Heart right ventricle (tissue), 16 donors: Measurements from ENCODE around the gene LGR6. TPM values are rescaled to one million over a fixed set of nuclear protein-coding genes. Genes with fewer than 3 reads are reported as not detected.
"Not testable (repeated sequence)": the region's sequence is repeated elsewhere in the genome, so short reads cannot be mapped to it uniquely, and the experiment has no call there.

Experiments
- ATAC-seq, 8 donors: fragments of 200-7000 bp; cut with Tn5 transposase; one replicate each; pipeline ENCODE4 v1.9.1; 2020; ENCODE audit warnings: mild to moderate bottlenecking in 8 of 8, moderate library complexity in 8 of 8, moderate number of reproducible peaks in 1 of 8
- DNase-seq, 2 donors: peaks; one replicate each; pipeline ENCODE4 v3.0.0-alpha.2; 2020
- H3K27ac ChIP-seq, 10 donors: fragments of 200-600 bp; sonication (generic) in 2 of 10; one replicate each; pipeline versions ENCODE4 v1.5.0 to v1.8.0; 2020 to 2022; ENCODE audit warnings: mild to moderate bottlenecking in 3 of 10
- H3K27me3 ChIP-seq, 7 donors: fragments of 200-600 bp; one replicate each; pipeline ENCODE4 v1.8.0; 2021 to 2022; ENCODE audit warnings: mild to moderate bottlenecking in 2 of 7
- H3K36me3 ChIP-seq, 9 donors: fragments of 200-600 bp; sonication (generic) in 1 of 9; one replicate each; pipeline versions ENCODE4 v1.5.0 to v1.8.0; 2020 to 2022; ENCODE audit warnings: mild to moderate bottlenecking in 2 of 9
- H3K4me1 ChIP-seq, 9 donors: fragments of 200-600 bp; sonication (generic) in 1 of 9; one replicate each; pipeline versions ENCODE4 v1.5.0 to v1.8.0; 2020 to 2022; ENCODE audit warnings: mild to moderate bottlenecking in 4 of 9
- H3K4me3 ChIP-seq, 10 donors: fragments of 200-600 bp; sonication (generic) in 2 of 10; one replicate each; pipeline versions ENCODE4 v1.5.0 to v1.8.0; 2020 to 2022; ENCODE audit warnings: mild to moderate bottlenecking in 7 of 10, moderate library complexity in 2 of 10
- H3K9me3 ChIP-seq, 11 donors: fragments of 200-600 bp in 10 of 11; sonication (generic) in 2 of 11; one replicate each; pipeline versions ENCODE4 v1.5.0 to v1.8.0; 2013 to 2022; ENCODE audit warnings: mild to moderate bottlenecking in 2 of 11, control low read depth in 1 of 11, moderate library complexity in 1 of 11
- WGBS, 2 donors: extraction: QIAGEN DNeasy Blood & Tissue Kit; methylation state at CpG; one replicate each; pipeline ENCODE4 v1.1.7; 2013; ENCODE audit warnings: inconsistent platforms in 1 of 2; 5-methylcytosine and 5-hydroxymethylcytosine counted together
- intact Hi-C, 10 donors: fragments of 100-400 bp; cut with DNase I; formaldehyde crosslinking; loops; one replicate each; pipeline versions ENCODE4 v1.11.1 to v1.14.2; 2022
- polyA plus RNA-seq, 2 donors: library from polyadenylated mRNA; stranded (reverse); fragments of 200-250 nt; gene quantifications; one replicate each; pipeline ENCODE4 v1.2.3, GENCODE V29; 2013
- total RNA-seq, 10 donors: library from RNA; stranded (reverse); fragmentation: NEBNext Ultra II Directional in 3 of 10; extraction: Animal tissue kit (Norgen Biotek cat#: 25700) in 3 of 10; gene quantifications; one replicate each; pipeline versions ENCODE4 v1.2.1 to v1.2.4, GENCODE V29; 2021 to 2023
- TF ChIP-seq, protein P1 (sequence below), 9 donors: fragments of 200-600 bp; sonication (generic) in 2 of 9; IDR thresholded peaks; one replicate each; pipeline versions ENCODE4 v1.5.0 to v1.8.0; 2021 to 2022; ENCODE audit warnings: antibody characterized with exemption in 9 of 9, mild to moderate bottlenecking in 5 of 9, moderate library complexity in 1 of 9
- donor health status: Arrhythmogenic right ventricular cardiomyopathy.
- donor health status: ischemic (EF 13 %, LVEDD 7.1; RV severe dilation, severe dysfunction).
- donor health status: healthy with polysubstance abuse.
- donor health status: DM: no; HTN: yes; CAD: no.
- donor health status: DM: no; HTN: no; CAD: no.
- donor health status: ischemic (EF 25% LVEDD 6.9; RV normal size, moderate dysfunction).
- donor health status: ischemic (EF 25% LVEDD 5.7; RV mildly dilated, moderate dysfunction).
- donor health status: healthy.
- donor health status: DM: yes; HTN: yes; CAD: no.
- donor health status: Ischemic cardiomyopathy.
- donor health status: ischemic (EF 35%, LVEDD 5.7; RV mildly dilated, moderate dysfunction).
- donor health status: nonischemic (EF 11% LVEDD 7.7; RV severe dilation, severe dysfunction).
- donor health status: DM: yes; HTN: yes; CAD: no.
- donor health status: PGD.
- donor health status: ischemic (EF 29% LVEDD 5.4; RV normal size, mild dysfunction).
- donor health status: nonischemic (EF 23%, LVEDD 6.1; RV moderate dilation, normal function).

LGR6 gene
- total and polyA plus RNA-seq, 12 donors = 0.19 to 13.5 (median 2.2) TPM

GRCh38 chr1:202348005-202348508, 154.5 kb downstream of the LGR6 start:
- Histone ChIP-seq H3K27me3 (no peaks in the 10 kb centered on the region), H3K36me3 (no peaks in the 10 kb centered on the region), H3K4me3 (peak overlapping the region in 4 of 10 donors; percentile 89 to 97 (median 90)), H3K27ac (peak overlapping the region in 5 of 10 donors; percentile 5 to 95 (median 21)), H3K9me3 (no peaks in the 10 kb centered on the region), H3K4me1 (peaks cover 0 to 39% (median 20%) of the 10 kb centered on the region in 9 donors)
- DNase-seq (no peak), ATAC-seq (no peak)
- 49 to 50% methylated on average over 6 of the region's 6 CpGs for WGBS, 2 donors
- TF ChIP-seq, protein P1, sequence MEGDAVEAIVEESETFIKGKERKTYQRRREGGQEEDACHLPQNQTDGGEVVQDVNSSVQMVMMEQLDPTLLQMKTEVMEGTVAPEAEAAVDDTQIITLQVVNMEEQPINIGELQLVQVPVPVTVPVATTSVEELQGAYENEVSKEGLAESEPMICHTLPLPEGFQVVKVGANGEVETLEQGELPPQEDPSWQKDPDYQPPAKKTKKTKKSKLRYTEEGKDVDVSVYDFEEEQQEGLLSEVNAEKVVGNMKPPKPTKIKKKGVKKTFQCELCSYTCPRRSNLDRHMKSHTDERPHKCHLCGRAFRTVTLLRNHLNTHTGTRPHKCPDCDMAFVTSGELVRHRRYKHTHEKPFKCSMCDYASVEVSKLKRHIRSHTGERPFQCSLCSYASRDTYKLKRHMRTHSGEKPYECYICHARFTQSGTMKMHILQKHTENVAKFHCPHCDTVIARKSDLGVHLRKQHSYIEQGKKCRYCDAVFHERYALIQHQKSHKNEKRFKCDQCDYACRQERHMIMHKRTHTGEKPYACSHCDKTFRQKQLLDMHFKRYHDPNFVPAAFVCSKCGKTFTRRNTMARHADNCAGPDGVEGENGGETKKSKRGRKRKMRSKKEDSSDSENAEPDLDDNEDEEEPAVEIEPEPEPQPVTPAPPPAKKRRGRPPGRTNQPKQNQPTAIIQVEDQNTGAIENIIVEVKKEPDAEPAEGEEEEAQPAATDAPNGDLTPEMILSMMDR (IDR thresholded peaks at IDR 0.05) = no peak
- intact Hi-C loops = loop anchor here in 7 of 10 donors (2.0 to 10.0 kb wide), 8 partner anchors 64 to 459 kb away; partner anchors contain the start of genes KDM5B (in 1 of the 7) and SYT2 (in 1 of the 7)

- Histone ChIP-seq H3K27ac (peak within 1 kb of the TSS; percentile 69 to 96 (median 92)), H3K4me3 (peak within 1 kb of the TSS; percentile 71 to 97 (median 88)), H3K4me1 (peaks cover 0 to 45% (median 20%) of the 10 kb centered on the region in 9 donors), H3K36me3 (no peaks in the 10 kb centered on the region), H3K27me3 (no peaks in the 10 kb centered on the region), H3K9me3 (no peaks in the 10 kb centered on the region)
- 0% methylated on average over 59 to 60 of the region's 60 CpGs for WGBS, 2 donors
- DNase-seq (peak; percentile 96 to 98), ATAC-seq (peak; percentile 98 to 100 (median 99))
- intact Hi-C loops = loop anchor here in 7 of 10 donors (2.0 to 10.0 kb wide), 8 partner anchors 64 to 459 kb away; partner anchors contain the start of genes KDM5B (in 1 of the 7) and SYT2 (in 1 of the 7)
- TF ChIP-seq, protein P1 (IDR thresholded peaks at IDR 0.05) = no peak
Observed at GRCh38 chr1:202348509-202349205, 155.1 kb downstream of the LGR6 start, which contains the start of gene PPP1R12B. Gene PPP1R12B (plus strand): TSS chr1:202348699. CDS start chr1:202348852, 153 bp downstream.

- Histone ChIP-seq H3K36me3 (no peaks in the 10 kb centered on the region), H3K4me1 (peaks cover 0 to 46% (median 20%) of the 10 kb centered on the region in 9 donors), H3K27ac (peak overlapping the region; percentile 69 to 96 (median 92)), H3K27me3 (no peaks in the 10 kb centered on the region), H3K9me3 (no peaks in the 10 kb centered on the region), H3K4me3 (peak overlapping the region; percentile 71 to 97 (median 88))
- TF ChIP-seq, protein P1 (IDR thresholded peaks at IDR 0.05) = no peak
- peak in 1 of 2 donors; percentile 48 for DNase-seq
- ATAC-seq = peak in 7 of 8 donors; percentile 1 to 42 (median 17)
- WGBS, 2 donors = 5 to 6% methylated on average over 12 of the region's 12 CpGs
- intact Hi-C loops = loop anchor here in 7 of 10 donors (2.0 to 10.0 kb wide), 8 partner anchors 63 to 458 kb away; partner anchors contain the start of genes KDM5B (in 1 of the 7) and SYT2 (in 1 of the 7)
Observed at GRCh38 chr1:202349206-202349928, 155.8 kb downstream of the LGR6 start.

DNA sequence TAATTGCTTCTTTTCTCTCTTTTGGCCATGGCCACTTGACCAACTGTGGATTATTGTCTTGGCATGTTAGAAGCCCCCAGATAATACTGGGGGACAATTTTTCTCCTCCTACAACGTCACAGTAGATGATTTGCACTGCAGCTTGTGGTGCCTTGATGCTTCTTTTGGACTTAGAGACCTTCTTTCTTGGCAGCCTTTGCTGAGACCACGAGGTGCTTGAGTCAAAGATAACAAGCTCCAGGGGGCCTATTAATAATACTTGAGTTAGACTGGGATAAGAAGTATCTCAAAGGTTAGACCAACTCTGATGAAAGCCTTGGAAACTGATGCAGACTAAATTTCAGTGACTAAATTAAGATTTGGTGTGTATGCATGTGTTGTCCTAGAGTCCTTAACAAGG, 158.1 kb downstream of the LGR6 start:
- no peak for ATAC-seq
- peaks cover 0 to 46% (median 20%) of the 10 kb centered on the region in 9 donors for H3K4me1 ChIP-seq
- H3K27ac ChIP-seq = peak overlapping the region in 7 of 10 donors; percentile 0 to 93 (median 27)
- DNase-seq = no peak
- no peaks in the 10 kb centered on the region for H3K9me3 ChIP-seq
- intact Hi-C loops = loop anchor here in 2 of 10 donors (5.0 to 10.0 kb wide), 2 partner anchors 53 to 1221 kb away; no protein-coding TSS in a partner anchor
- 32 to 42% methylated on average over 2 of the region's 2 CpGs for WGBS, 2 donors
- no peaks in the 10 kb centered on the region for H3K36me3 ChIP-seq
- TF ChIP-seq, protein P1 (IDR thresholded peaks at IDR 0.05) = no peak
- H3K27me3 ChIP-seq = no peaks in the 10 kb centered on the region
- H3K4me3 ChIP-seq = peak overlapping the region in 2 of 10 donors; percentile 0 to 4

GRCh38 chr1:202352583-202353197, 159.1 kb downstream of the LGR6 start:
- not testable (repeated sequence) for ATAC-seq, H3K4me3 ChIP-seq, H3K27me3 ChIP-seq, H3K9me3 ChIP-seq, H3K36me3 ChIP-seq, DNase-seq
- peak overlapping the region in 6 of 10 donors; percentile 10 to 30 (median 20) for H3K27ac ChIP-seq
- 83 to 84% methylated on average over 11 of the region's 11 CpGs for WGBS, 2 donors
- H3K4me1 ChIP-seq = peaks cover 0 to 46% (median 26%) of the 10 kb centered on the region in 9 donors
- intact Hi-C loops = loop anchor here in 2 of 10 donors (5.0 to 10.0 kb wide), 2 partner anchors 52 to 1220 kb away; no protein-coding TSS in a partner anchor
